GM10266 (cell line): Measurements from ENCODE around the gene PPP6R3.

Source experiments
- DNase-seq: peaks from one replicate; pipeline ENCODE4 v3.0.0; 2012; ENCODE audit errors: extremely low spot score
- CTCF ChIP-seq: IDR thresholded peaks from 2 replicates; pipeline ENCODE4 v1.5.1; 2012; ENCODE audit warnings: mild to moderate bottlenecking, low read depth; ENCODE audit not compliant: control insufficient read depth, insufficient read depth; ENCODE audit errors: missing control alignments

PPP6R3 gene

DNA sequence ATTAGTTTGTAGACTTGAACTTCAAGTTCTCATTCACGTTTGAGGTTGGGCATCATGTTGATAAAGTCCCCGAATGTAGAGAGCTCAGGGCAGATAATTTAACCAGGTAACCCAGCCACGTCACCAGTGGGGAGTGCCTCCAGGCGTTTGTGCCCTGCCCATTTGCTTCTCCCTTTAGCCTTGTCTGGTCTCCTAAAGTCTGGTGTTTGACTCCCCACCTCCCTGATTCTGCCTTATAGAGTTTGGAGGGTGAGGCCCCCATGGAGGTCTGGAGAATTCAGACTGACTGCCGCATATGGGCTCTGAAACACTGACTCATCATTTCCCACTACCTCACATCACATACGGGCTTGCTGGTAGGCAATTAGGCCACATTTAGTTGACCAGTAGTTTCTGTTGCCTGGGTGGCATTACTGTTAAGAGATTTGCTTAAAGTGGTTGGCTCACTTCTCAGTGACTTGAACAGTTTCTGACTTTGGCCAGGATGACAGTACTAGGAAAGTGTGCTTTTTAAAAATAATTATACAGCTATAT is 124.5 kb downstream of the PPP6R3 start:
- TF ChIP-seq CTCF: no peak
- no peak for DNase-seq

DNA sequence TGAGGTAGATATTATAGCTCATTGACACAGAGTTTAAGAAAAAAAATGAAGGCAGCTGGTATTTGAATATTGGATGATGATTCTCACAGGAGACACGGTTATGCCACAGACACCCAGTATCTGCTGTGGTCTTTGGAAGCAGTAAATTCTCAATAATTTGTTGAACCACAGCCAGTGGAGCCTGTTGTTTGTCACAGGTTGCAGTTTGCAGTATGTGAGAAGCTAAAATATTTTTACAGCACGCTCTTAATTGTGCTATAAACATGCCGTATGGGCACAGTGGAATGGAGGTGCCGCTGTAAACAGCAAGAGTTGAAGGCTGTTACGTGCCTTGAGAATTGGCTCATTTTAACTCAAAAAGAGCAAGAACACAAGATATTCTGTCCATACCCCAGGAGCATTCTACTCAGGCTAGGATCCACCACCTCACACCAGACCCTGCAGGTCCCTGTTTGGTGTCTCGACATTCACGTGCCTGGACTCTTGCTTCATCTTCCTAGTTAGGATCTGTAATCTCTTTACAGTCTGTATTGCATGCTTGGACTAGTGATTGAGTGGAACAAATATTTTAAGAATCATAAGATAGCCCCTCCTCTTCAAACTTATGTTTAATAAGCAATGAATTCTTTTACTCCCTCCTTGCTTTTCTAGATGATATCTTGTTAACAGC is 129.1 kb downstream of the PPP6R3 start:
- TF ChIP-seq CTCF: no peak
- no peak for DNase-seq

GRCh38 chr11:68591719-68592118 is 131.2 kb downstream of the PPP6R3 start:
- DNase-seq: no peak
- no peak for TF ChIP-seq CTCF

DNA sequence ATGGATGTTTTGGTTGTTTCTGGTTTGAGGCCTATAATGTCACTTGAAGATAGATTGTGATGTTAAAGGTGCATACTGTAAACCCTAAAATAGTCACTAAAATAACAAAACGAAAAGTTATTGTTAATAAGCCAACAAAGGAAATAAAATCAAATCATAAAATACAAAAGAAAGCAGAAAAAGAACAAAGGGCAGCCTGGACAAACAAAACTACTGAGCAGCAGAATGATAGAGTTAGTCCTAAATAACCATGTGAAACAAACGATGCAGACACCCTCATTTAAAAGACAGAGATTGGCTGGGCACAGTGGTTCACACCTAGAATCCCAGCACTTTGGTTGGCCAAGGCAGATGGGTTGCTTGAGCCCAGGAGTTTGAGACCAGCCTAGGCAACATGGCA is 132.9 kb downstream of the PPP6R3 start:
- DNase-seq: no peak
- TF ChIP-seq CTCF: no peak

GRCh38 chr11:68594123-68594522 is 133.6 kb downstream of the PPP6R3 start:
- no peak for TF ChIP-seq CTCF
- DNase-seq: no peak

DNA sequence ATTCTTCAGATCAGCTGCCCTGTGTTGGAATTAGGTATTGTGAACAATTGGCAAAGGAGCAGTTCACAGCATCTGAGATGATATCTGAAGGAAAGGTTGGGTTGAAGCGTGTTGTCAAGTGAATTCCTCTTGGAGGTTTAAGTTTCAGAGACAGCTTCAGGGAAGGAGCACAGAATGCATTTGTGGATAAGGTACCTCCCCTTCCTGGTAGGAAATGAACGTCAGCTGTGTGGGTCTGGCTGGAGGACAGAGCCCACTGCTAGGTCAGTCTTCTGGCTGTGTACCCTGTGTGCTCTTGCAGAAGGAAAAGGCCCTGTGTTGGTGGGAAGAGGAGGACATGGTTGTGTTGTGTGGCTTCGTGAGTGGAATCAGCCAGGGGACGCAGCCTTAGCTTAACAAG is 135.7 kb downstream of the PPP6R3 start:
- TF ChIP-seq CTCF: no peak
- DNase-seq: no peak

DNA sequence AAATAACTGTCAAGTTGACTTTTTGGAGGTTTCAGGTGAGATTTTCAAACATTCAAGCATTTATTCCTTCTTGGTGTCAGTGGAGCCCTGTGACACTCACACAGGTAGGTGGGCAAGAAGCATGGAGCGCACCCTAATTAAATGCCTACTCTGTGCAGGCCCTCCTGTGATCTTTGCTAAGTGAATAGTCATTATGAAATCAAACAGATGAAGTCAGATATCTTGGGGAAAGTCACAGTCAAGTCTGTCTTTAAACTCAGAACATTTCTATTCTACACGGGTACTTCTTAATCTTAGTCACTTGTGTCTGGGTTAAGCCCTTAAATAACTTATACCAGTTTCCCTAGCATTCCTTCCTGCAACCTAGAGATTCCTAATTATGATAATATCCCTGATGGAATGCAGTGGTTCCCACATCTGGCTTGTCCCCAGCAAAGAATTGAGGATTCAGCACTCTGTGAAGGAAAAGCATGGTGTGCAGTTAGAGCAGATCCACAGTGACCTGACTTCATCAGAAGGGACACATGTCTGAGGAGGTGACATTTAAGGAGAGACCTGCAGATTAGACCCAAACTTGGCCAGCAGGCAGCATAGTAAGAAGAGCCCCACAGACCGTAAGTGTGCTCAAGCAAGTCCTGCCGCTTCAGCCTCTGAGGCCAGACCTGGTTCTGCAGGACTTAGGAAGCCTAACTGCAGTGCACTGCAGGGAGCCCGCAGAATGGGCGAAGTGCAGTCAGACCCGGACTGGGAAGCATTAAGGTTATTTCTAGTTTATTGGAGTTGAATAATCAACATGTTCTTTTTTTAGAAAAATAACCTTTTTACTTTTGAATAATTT is 138.5 kb downstream of the PPP6R3 start:
- no peak for TF ChIP-seq CTCF
- DNase-seq: no peak
